Hepatocyte (in vitro differentiated cells): ENCODE results near the gene PUM2. TPM values are rescaled to one million over a fixed set of nuclear protein-coding genes. Genes with fewer than 3 reads are reported as not detected.

Experiments
- DNase-seq: peaks from one replicate; pipeline ENCODE4 v3.0.0-alpha.2; 2016; ENCODE audit warnings: low spot score
- H2AFZ ChIP-seq: fragments of 200-600 bp; sonication (generic); 2 replicates; pipeline ENCODE4 v1.6.0; 2016; ENCODE audit warnings: antibody characterized with exemption, mild to moderate bottlenecking
- H3K27ac ChIP-seq: fragments of 200-600 bp; sonication (generic); 2 replicates; pipeline ENCODE4 v1.5.1; 2016; ENCODE audit warnings: mild to moderate bottlenecking
- H3K27me3 ChIP-seq: fragments of 200-600 bp; sonication (generic); 2 replicates; pipeline ENCODE4 v1.6.1; 2016
- H3K36me3 ChIP-seq: fragments of 200-600 bp; sonication (generic); replicated peaks from 2 replicates; pipeline ENCODE4 v1.5.1; 2016; ENCODE audit warnings: low read depth; ENCODE audit not compliant: insufficient read depth
- H3K4me1 ChIP-seq: fragments of 200-600 bp; sonication (generic); 2 replicates; pipeline ENCODE4 v1.5.1; 2016; ENCODE audit warnings: mild to moderate bottlenecking, moderate library complexity; ENCODE audit not compliant: insufficient read depth
- H3K4me2 ChIP-seq: fragments of 200-600 bp; sonication (generic); 2 replicates; pipeline ENCODE4 v1.6.0; 2016
- H3K4me3 ChIP-seq: fragments of 200-600 bp; sonication (generic); 2 replicates; pipeline ENCODE4 v1.5.1; 2016; ENCODE audit warnings: mild to moderate bottlenecking
- H3K79me2 ChIP-seq: fragments of 200-600 bp; sonication (generic); 2 replicates; pipeline ENCODE4 v1.6.0; 2017; ENCODE audit warnings: mild to moderate bottlenecking
- H3K9me2 ChIP-seq: fragments of 200-600 bp; sonication (generic); replicated peaks from 2 replicates; pipeline ENCODE4 v1.6.0; 2017; ENCODE audit warnings: mild to moderate bottlenecking; ENCODE audit not compliant: insufficient read depth
- H3K9me3 ChIP-seq: fragments of 200-600 bp; sonication (generic); 2 replicates; pipeline ENCODE4 v1.5.1; 2016; ENCODE audit warnings: low read depth, mild to moderate bottlenecking
- H4K20me1 ChIP-seq: fragments of 200-600 bp; sonication (generic); 2 replicates; pipeline ENCODE4 v1.6.0; 2016; ENCODE audit warnings: mild to moderate bottlenecking; ENCODE audit not compliant: insufficient read depth, poor library complexity, severe bottlenecking
- EZH2 ChIP-seq: fragments of 200-600 bp; sonication (generic); IDR thresholded peaks from 2 replicates; pipeline ENCODE4 v1.6.1; 2016; ENCODE audit warnings: antibody characterized with exemption, mild to moderate bottlenecking, borderline replicate concordance
- EZH2phosphoT487 ChIP-seq: fragments of 200-600 bp; sonication (generic); IDR thresholded peaks from one replicate; pipeline ENCODE4 v1.6.1; 2018; ENCODE audit warnings: antibody characterized with exemption, mild to moderate bottlenecking, low read depth, moderate library complexity; ENCODE audit not compliant: unreplicated experiment, severe bottlenecking
- WGBS: methylation state at CpG from one replicate; pipeline ENCODE4 v1.1.6; 2016; ENCODE audit warnings: low lambda C conversion rate; ENCODE audit errors: missing lambda C conversion rate; 5-methylcytosine and 5-hydroxymethylcytosine counted together
- polyA plus RNA-seq: library from polyadenylated mRNA; unstranded; fragments of >200 nt; fragmentation: Nextera tagmentation; extraction: Ambion mirVana; gene quantifications from 2 replicates; pipeline ENCODE4 v1.2.1, GENCODE V29; 2016
- total RNA-seq: library from RNA; depleted of rRNA; stranded (reverse); fragments of >200 nt; gene quantifications from 2 replicates; pipeline ENCODE4 v1.2.3, GENCODE V29; 2014
- TF ChIP-seq, protein P1 (sequence below): fragments of 200-600 bp; sonication (generic); IDR thresholded peaks from 2 replicates; pipeline ENCODE4 v1.5.1; 2016; ENCODE audit warnings: antibody characterized with exemption, mild to moderate bottlenecking; ENCODE audit not compliant: poor library complexity

PUM2 gene
- total and polyA plus RNA-seq, 2 experiments from 2014 or later = 14.4 to 55.5 TPM

DNA sequence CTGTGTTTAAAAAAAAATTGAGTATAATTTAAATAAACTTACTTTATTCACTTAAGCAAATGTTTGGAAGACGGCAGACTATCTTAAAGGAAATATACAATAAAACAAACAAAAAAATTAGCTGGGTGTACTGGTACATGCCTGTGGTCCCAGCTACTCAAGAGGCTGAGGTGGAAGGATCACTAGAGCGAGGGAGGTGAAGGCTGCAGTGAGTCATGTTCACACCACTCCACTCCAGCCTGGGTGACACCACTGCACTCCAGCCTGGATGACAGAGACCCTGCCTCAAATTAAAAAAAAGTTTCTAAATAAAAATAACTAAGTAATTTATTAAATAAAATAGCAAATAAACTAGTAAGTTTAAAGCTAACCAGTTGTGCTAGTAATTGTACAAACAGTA lies 7.5 kb downstream of the PUM2 start:
- Histone ChIP-seq H3K36me3 (no peaks in the 10 kb centered on the region), H3K4me3 (no peak overlapping the region), H3K79me2 (peaks cover 100% of the 10 kb centered on the region), H3K27me3 (no peaks in the 10 kb centered on the region), H4K20me1 (peaks cover 100% of the 10 kb centered on the region), H3K9me3 (no peaks in the 10 kb centered on the region), H3K4me2 (no peak overlapping the region), H2AFZ (no peak overlapping the region), H3K9me2 (no peaks in the 10 kb centered on the region), H3K27ac (no peak overlapping the region), H3K4me1 (peaks cover 26% of the 10 kb centered on the region)
- no peak for DNase-seq
- TF ChIP-seq EZH2 (no peak), EZH2phosphoT487 (no peak)
- TF ChIP-seq, protein P1, sequence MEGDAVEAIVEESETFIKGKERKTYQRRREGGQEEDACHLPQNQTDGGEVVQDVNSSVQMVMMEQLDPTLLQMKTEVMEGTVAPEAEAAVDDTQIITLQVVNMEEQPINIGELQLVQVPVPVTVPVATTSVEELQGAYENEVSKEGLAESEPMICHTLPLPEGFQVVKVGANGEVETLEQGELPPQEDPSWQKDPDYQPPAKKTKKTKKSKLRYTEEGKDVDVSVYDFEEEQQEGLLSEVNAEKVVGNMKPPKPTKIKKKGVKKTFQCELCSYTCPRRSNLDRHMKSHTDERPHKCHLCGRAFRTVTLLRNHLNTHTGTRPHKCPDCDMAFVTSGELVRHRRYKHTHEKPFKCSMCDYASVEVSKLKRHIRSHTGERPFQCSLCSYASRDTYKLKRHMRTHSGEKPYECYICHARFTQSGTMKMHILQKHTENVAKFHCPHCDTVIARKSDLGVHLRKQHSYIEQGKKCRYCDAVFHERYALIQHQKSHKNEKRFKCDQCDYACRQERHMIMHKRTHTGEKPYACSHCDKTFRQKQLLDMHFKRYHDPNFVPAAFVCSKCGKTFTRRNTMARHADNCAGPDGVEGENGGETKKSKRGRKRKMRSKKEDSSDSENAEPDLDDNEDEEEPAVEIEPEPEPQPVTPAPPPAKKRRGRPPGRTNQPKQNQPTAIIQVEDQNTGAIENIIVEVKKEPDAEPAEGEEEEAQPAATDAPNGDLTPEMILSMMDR = no peak
- 93% methylated on average over 2 of the region's 2 CpGs for WGBS

DNA sequence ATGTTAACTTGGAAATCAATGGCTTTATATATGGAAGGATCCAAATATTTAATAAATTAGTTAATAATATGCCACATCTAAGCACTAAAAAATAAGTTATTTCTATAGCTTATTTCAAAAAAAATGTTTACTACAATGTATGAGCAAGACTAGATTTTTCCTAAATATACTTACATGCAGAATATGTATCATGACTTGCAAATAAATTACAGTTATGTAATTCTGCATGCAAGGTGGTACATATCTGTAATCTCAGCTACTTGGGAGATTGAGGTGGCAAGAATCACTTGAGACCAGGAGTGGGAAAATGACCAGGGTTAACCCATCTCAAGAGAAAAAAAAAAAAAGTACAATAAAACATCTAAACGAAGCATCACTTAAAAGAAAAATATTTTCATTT lies 11.6 kb downstream of the PUM2 start:
- TF ChIP-seq EZH2phosphoT487 (no peak), EZH2 (no peak)
- TF ChIP-seq, protein P1 = no peak
- H3K27me3 ChIP-seq = no peaks in the 10 kb centered on the region
- no peak overlapping the region for H3K27ac ChIP-seq
- H3K4me3 ChIP-seq = no peak overlapping the region
- WGBS = 71% methylated on average over 1 of the region's 1 CpG
- peaks cover 13% of the 10 kb centered on the region for H3K4me1 ChIP-seq
- H2AFZ ChIP-seq = no peak overlapping the region
- H3K9me3 ChIP-seq = no peaks in the 10 kb centered on the region
- H3K9me2 ChIP-seq = no peaks in the 10 kb centered on the region
- no peak for DNase-seq
- H3K36me3 ChIP-seq = no peaks in the 10 kb centered on the region
- peaks cover 100% of the 10 kb centered on the region for H3K79me2 ChIP-seq
- H3K4me2 ChIP-seq = no peak overlapping the region
- peaks cover 100% of the 10 kb centered on the region for H4K20me1 ChIP-seq

DNA sequence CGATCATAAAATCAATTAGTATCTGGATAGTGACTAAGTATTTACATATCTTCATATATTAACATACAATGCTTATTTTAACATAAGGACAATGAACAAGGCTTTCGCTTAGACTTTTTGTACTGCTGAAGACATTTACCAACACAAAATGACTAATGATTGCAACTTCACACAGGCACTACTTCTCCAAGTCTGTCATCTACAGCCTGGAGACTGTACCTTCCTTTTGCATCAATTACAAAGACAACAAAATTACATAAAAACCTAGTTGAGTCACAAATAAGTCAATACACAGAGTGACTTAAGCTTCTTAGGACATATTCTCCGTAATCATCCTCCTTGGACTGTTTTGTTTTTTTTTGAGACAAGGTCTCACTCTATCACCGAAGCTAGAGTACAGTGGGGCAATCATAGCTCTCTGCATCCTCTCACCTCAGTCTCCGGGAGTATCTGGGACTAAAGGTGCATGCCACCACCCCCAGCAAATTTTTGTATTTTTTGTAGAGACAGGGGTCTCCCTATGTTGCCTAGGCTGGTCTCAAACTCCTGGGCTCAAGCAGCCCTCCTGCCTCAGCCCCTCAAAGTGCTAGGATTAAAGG lies 15.9 kb downstream of the PUM2 start:
- H3K79me2 ChIP-seq = peaks cover 100% of the 10 kb centered on the region
- no peaks in the 10 kb centered on the region for H3K9me3 ChIP-seq
- TF ChIP-seq EZH2 = no peak
- TF ChIP-seq, protein P1 = no peak
- TF ChIP-seq EZH2phosphoT487 = no peak
- DNase-seq = no peak
- H3K27ac ChIP-seq = no peak overlapping the region
- no peak overlapping the region for H3K4me2 ChIP-seq
- H4K20me1 ChIP-seq = peaks cover 99% of the 10 kb centered on the region
- no peaks in the 10 kb centered on the region for H3K9me2 ChIP-seq
- no peak overlapping the region for H3K4me3 ChIP-seq
- H3K4me1 ChIP-seq = peaks cover 7% of the 10 kb centered on the region
- no peak overlapping the region for H2AFZ ChIP-seq
- H3K27me3 ChIP-seq = no peaks in the 10 kb centered on the region
- 83% methylated on average over 5 of the region's 5 CpGs for WGBS
- no peaks in the 10 kb centered on the region for H3K36me3 ChIP-seq

DNA sequence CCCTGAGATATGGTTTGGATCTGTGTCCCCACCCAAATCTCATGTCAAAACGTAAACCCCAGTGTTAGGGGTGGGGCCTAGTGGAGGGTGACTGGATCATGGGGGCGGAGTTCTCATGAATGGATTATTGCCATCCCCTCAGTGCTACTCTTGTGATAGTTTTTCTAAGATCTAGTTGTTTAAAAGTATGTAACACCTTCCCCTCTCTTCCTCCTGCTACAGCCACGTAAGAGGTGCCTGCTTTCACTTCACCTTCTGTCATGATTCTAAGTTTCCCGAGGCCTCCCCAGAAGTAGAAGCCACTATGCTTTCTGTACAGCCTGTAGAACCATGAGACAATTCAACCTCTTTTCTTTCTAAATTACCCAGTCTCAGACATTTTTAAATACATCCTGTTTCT lies 16.9 kb downstream of the PUM2 start:
- peaks cover 98% of the 10 kb centered on the region for H4K20me1 ChIP-seq
- H3K9me2 ChIP-seq = no peaks in the 10 kb centered on the region
- no peak overlapping the region for H3K4me2 ChIP-seq
- no peaks in the 10 kb centered on the region for H3K27me3 ChIP-seq
- H3K4me1 ChIP-seq = peaks cover 7% of the 10 kb centered on the region
- H3K9me3 ChIP-seq = no peaks in the 10 kb centered on the region
- TF ChIP-seq EZH2phosphoT487 = no peak
- TF ChIP-seq, protein P1 = no peak
- TF ChIP-seq EZH2 = no peak
- no peaks in the 10 kb centered on the region for H3K36me3 ChIP-seq
- H3K27ac ChIP-seq = no peak overlapping the region
- peaks cover 100% of the 10 kb centered on the region for H3K79me2 ChIP-seq
- no peak overlapping the region for H3K4me3 ChIP-seq
- DNase-seq = no peak
- no peak overlapping the region for H2AFZ ChIP-seq
- 98% methylated on average over 4 of the region's 4 CpGs for WGBS
